Activated CD8-positive, alpha-beta memory T cell treated with anti-CD3 and anti-CD28 coated beads for 48 hours (primary cell): ENCODE data around the gene AQP6.
"Not testable (repeated sequence)": the region's sequence is repeated elsewhere in the genome, so short reads cannot be mapped to it uniquely, and the experiment has no call there.

ENCODE experiments used
- DNase-seq, 3 experiments: peaks; one replicate each; pipeline ENCODE4 v3.0.0-alpha.2; 2020; ENCODE audit warnings: low read depth in 2 of 3, low spot score in 2 of 3

The AQP6 gene

DNA sequence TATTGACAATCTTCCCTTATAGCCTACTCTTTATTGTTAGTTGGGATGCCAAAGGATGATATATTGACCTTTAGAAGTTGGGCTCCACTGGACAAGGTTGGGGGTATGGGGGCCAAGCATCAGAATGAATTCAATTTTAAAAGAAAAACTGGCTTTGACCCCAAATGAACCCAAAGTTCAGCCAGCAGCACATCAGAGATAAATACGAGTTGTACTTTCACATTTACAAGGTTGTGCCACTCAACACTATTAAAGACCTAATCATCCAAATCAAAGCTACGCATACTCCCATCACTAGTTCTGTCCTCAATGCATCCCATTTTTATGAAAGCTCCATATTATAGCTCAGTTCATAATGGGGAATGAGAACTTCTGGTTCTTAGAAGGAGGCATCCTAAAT is 16.7 kb downstream of the AQP6 start:
- DNase-seq = not testable (repeated sequence)

DNA sequence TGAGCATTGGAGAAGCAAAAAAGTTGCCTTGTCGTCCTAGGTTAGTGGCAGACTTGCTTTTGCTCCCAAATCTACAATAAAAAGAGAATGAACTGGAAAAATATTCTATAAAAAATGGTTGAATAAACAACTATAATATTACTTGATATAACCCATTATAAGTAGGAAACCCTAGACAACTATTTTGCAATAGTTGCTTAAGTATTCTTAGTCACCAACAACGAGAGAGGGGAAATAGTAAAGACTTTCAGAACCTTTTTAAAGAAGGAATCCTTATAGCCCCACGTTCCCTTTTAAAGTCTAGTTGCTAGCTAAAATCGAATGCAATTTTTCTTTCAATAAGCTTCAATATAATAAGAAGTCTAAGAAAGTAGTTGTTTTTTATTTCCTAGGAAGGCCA is 17.5 kb downstream of the AQP6 start:
- no peak for DNase-seq

DNA sequence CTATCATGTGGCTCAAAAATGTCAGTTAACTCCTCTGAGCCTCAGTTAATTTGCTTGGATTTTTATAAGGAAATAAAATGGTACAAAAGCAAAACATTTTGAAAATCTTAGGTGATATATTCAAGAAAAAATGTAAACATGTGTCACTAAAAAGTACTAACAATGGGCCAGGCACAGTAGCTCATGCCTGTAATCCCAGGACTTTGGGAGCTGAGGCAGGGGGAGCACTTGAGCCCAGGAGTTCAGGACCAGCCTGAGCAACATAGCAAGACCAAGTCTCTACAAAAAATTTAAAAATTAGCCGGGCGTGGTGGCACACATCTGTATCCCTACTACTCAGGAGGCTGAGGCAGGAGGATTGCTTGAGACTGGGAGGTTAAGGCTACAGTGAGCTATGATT is 25.7 kb downstream of the AQP6 start:
- DNase-seq = no peak

GRCh38 chr12:50003595-50003994 is 30.8 kb downstream of the AQP6 start:
- no peak for DNase-seq

DNA sequence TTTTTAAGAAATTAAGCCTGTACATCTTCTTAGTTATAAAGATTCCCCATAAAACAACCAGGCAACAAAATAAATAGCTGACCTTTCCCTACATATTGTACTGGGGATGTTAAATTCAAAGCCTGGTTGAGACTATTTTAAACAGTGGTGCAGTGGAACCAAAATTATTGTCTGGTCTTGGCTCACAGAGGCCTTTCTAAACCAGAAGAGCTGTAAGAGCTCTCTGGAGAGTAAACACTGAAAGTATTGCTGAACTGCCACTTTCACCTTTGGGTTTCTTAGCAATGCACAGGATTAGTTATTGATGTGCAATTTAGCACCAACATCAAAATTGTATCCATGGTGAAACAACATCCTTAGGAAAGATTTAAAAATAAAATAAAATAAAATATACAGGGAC is 31.9 kb downstream of the AQP6 start:
- no peak for DNase-seq

DNA sequence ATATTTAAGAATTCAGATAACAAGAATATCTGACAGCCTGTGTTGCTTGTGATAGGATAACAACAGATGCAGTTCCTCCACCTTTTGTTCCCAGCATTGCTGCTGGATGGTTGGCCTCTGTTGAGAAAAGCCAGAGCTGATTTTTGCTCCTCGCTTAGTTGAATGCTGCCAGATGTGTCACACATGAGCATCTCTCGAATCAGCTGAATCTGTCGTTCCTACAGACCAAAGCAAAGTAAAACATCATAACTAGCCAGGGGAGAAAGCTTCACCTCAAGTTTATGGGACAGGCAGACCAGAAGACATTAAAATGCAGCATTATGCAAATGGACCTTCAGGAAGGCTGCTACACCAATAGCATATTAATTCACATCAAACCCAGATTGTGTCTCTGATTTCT is 32.4 kb downstream of the AQP6 start:
- no peak for DNase-seq

GRCh38 chr12:50006280-50006679 is 33.5 kb downstream of the AQP6 start:
- DNase-seq = no peak

DNA sequence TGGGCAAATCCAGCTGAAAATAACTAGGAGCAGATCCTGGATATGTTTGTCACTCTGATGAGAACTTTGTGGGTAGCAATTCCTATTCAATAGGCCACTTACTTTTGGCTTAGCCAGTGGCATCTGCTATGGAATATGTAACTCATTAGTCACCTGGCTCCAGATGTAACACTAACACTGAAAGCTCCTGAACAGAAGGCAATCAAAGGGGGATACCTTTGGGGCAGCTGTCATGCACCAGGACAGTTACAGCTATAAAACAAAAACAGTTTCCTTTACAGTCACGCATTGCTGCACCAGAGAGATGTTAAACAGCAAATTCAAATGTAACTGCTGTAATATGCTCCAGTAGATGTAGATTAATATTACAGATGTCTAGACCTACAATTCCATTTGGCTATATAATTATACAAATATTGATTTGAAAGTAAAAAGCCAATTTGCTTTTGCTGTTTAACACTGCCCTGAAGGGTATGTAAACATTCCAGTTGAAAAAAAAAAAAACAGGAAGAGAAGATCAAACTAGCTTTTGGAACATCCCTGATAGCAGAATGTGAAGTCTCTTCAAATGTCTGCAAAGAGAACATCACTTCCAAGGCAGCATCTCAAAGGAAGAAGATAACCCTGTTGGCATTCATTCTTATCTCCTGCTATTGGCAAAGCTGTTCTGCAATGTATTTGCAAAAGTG is 34.2 kb downstream of the AQP6 start:
- DNase-seq = no peak

GRCh38 chr12:50013361-50014147 is 40.8 kb downstream of the AQP6 start:
- no peak for DNase-seq

DNA sequence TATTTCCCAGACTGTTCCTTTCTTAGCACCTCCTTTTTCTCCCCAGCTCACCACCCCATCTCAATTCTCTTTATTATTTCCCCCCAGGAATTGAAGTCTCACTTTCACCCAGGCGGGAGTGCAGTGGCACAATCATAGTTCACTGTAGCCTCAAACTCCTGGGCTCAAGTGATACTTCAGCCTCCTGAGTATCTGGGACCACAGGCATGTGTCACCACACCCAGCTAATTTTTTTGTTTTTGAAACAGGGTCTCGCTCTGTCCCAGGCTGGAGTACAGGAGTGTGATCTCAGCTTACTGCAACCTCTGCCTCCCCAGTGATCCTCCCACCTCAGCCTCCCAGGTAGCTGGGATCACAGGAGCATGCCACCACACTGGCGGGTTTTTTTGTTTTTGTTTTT is 41.6 kb downstream of the AQP6 start:
- DNase-seq = no peak

GRCh38 chr12:50016501-50017475 is 44.0 kb downstream of the AQP6 start:
- DNase-seq = no peak

- DNase-seq = no peak
Measured at GRCh38 chr12:50017641-50018040, 44.9 kb downstream of the AQP6 start.

DNA sequence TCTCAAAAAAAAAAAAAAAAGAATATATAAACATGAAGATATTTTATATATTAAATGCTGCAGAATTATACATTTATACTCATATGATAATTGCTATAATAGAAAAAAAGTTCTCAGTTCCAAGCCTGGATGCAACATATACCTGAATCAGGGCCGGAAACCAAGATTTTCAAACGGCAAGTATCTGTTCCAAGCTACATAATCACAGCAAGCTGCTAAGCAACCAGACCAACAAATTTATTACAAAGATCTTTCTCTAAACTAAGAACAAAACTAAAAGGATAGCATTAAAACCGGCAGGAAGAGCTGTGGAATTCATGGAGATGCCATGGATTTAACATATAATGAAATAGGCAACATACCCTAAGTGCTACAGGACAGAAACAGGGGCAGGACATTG is 45.4 kb downstream of the AQP6 start:
- no peak for DNase-seq

GRCh38 chr12:50018968-50019367 is 46.2 kb downstream of the AQP6 start:
- no peak for DNase-seq

- no peak for DNase-seq
Measured at GRCh38 chr12:50019524-50019923, 46.8 kb downstream of the AQP6 start.

GRCh38 chr12:50021031-50021430 is 48.3 kb downstream of the AQP6 start:
- DNase-seq = no peak

DNA sequence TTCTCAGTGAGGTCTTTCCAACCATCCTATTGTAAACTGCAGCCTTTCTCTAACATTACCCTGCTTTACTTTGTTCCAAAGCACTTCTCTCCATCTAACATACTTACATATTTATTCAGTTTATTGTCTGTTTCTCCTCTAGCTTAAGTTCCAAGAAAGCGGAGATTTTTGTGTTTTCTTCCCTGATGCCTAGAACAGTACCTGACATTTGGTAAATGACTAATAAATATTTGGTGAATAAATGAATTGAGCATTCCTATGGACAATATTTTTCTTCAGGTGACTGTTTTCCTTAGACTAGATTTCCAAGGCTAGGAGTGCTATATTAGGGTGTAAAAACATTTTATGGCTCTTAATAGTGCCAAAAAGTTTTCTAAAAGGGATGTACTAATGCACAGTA is 50.2 kb downstream of the AQP6 start:
- no peak for DNase-seq

DNA sequence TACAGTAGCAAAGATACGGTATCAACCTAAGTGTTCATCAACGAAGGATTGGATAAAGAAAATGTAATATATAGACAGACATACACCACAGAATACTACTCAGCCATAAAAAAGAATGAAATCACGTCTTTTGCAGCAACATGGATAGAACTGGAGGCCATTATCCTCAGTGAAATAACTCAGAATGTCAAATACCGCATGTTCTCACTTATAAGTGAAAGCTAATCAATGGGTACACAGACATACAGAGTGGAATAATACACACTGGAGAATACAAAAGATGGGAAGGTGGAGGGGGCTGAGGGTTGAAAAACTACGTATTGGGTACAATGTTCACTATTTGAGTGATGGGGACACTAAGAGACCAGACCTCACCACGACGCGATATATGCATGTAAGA is 51.5 kb downstream of the AQP6 start:
- no peak for DNase-seq

- no peak for DNase-seq
Measured at GRCh38 chr12:50024805-50025186, 52.0 kb downstream of the AQP6 start.

DNA sequence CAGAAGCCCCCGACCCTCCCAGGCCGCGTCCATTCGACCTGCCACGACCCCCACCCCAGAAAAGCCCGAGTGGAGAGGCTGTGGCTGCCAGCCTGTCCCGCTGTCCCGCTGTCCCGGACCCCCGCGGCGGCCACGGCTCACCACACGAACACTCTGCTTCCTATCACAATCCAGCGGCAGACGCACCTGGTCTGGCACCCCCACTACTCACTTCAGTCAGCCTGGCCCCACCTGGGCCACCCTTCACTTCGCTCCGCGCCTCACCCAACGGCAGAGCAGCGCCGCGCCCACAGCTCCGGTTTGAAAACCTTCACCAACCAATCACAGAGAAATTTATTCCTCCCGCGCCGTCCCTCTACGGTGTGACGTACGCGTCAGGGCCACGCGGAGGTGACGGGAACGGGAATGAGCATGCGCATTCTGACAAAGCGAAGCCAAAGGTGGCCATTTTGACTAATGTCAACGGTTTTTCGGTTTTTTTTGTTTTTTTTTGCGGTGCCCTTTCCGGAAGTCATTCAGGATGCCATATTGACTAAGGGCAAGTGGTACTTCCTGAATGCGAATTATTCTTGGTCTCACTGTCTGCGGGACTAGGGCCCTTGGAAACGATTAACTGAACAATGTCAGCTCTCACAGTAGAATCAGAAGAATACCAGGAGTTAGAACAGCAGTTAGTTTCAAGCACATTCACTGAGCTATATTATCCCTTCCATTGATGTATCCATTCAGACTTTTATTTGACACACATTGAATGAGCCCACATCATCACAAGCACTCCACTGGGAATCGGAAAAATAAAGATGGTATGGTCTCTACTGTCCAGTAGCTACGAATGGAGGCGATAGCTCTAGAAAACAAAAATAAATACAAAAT is 52.7 kb downstream of the AQP6 start, which contains the start of gene RACGAP1:
TSS of gene RACGAP1 (minus strand) at position 308 of the 873 bp plus-strand sequence. CDS start 8,779 bp downstream, outside the sequence.
- DNase-seq = peak; percentile 70 to 88 (median 87)

DNA sequence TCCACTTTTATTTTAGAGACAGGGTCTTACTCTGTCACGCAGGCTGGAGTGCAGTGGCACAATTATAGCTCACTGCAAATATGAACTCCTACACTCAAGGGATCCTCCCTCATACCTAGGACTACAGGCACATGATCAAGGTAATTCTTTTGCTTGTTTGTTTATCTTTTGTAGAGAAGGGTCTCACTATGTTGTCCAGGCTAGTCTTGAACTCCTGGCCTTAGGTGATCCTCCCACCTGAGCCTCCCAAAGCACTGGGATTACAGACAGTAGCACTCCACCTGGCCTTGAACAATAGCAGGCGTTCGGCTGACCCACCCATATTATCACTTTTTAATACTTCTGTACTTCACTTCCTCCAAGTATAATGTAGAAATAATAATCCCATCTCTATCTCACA is 53.9 kb downstream of the AQP6 start:
- DNase-seq = no peak
